Subcutaneous adipose tissue (tissue), 4 donors: ENCODE measurements around the gene ZC3H7A. TPM values are rescaled to one million over a fixed set of nuclear protein-coding genes. Genes with fewer than 3 reads are reported as not detected.

Experiments used
- CTCF ChIP-seq: fragments of 450-650 bp; IDR thresholded peaks from one replicate; pipeline ENCODE4 v1.5.1; 2016; ENCODE audit warnings: low read depth, mild to moderate bottlenecking, control low read depth, antibody characterized with exemption, moderate library complexity
- total RNA-seq, 4 donors: library from RNA; depleted of rRNA; stranded (reverse); fragments of >200 nt; gene quantifications; one replicate each; pipeline ENCODE4 v1.1.0, GENCODE V29; 2016

The ZC3H7A gene
- total RNA-seq, 4 donors from 2014 or later, result 68.5 to 100 (median 94.7) TPM

DNA sequence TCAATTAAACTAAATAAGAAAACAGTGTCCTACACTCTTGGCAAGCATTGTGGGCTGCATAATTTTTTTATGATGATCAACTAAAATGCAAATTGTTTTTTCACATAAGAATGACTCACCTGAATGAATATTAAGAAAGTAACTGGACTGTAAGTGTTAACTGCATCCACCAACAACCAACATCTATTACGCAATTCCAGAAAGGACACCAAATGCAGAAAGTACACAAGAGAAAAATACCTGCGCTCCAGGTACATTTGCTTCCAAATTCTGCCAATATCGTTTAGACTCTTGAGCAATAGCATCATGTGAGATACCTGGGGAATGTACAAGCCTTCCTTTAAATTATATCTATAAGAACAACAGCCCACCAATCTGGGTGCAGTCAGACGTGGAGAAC is 34.6 kb downstream of the ZC3H7A start:
- TF ChIP-seq CTCF, result no peak

DNA sequence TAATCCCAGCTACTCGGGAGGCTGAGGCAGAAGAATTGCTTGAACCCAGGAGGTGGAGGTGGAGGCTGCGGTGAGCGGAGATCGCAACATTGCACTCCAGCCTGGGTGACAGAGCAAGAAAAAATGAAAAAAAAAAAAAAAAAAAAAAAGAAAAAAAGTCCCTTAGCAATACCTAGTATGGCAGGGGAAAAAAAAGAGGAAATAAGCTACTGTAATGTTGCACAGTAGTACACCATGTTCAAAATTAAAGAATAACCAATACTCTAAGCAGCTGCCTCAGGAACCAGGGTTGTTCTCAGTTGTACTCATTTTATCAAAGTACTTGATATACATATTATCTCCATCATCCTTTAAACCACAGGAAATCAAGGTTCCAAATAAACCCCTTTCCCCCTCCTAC is 37.1 kb downstream of the ZC3H7A start:
- no peak for TF ChIP-seq CTCF

DNA sequence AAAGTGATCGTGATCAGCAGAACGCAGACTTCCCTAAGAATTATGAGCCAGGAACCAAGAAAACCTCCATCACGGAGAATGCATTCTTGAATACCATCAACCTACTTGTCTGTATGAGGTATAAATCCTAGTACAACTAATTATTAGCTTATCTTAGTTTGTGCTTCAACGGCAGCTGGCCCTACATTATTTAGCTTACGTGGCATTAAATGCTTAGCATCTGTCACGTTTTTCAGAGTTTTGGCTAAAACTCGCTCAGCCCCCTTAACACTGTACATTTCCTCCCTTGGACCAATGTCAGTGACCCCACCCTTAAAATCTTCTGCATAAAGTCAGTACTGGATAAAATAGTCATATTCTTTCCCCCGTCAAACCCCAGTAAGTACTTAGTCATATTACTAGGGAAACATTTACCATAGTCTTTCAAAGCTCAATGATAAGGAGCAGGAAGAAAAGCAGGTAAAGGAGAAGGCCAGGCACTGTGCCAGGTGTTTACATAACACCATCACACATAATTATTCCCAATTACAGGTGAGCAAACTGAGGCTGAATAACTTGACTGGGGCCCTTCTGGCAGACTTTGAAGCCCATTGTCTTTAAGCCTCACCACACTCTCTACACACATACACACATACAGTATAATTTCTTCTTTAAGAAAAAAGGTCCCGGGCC is 37.8 kb downstream of the ZC3H7A start:
- TF ChIP-seq CTCF, result no peak

GRCh38 chr16:11757671-11758545 is 39.1 kb downstream of the ZC3H7A start:
- no peak for TF ChIP-seq CTCF

DNA sequence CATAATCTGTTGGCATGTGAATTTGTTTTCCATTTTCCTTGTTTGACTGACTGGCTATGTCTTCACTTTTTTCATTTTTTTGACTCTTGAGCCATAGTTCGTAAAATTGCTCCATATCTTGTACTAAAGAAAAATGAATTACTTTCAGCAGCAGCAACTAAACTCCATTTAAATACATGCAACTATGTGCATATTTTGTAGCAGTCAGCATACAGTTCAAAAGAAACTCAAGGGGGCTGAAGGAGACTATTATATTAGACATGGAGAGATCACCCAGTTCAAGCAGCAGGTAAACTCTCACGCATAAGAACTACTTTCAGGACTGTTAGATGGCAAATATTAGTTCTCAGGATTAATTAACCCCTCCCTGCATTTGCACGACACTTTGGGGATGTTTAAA is 40.8 kb downstream of the ZC3H7A start:
- TF ChIP-seq CTCF, result no peak

GRCh38 chr16:11755022-11755760 is 41.9 kb downstream of the ZC3H7A start:
- TF ChIP-seq CTCF, result no peak

DNA sequence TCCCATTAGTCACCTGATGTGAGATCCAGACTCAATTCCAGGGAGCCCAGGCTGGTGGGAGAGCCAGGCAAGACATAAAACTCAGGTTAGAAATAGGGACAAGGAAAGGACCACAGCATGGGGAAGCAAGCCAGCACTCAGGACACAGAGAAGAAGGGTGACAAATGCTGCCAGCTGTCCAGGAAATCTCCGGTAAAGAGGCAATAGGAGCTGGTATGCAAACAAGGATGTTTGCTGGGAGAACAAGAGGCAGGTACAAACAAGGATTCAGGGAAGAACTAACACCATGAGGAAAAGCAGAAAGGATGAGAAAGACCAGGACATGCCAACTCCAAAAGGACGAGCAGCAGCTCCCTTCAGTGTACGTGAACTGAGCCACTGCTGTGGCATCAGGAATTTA is 44.2 kb downstream of the ZC3H7A start:
- TF ChIP-seq CTCF, result no peak
